NCI-H1092 treated with DMSO at 0.1 percent for 48 hours (cell line): ENCODE measurements around the gene ZBTB7C.

Source experiments
- DNase-seq: peaks from one replicate; lab custom pipeline; 2025; lab: John Stamatoyannopoulos, UW

The ZBTB7C gene

GRCh38 chr18:48418539-48419276, 9.5 kb upstream of the ZBTB7C start:
- DNase-seq, result no peak

GRCh38 chr18:48417985-48418384, 8.8 kb upstream of the ZBTB7C start:
- DNase-seq, result no peak

- no peak for DNase-seq
These were observed 4.2 kb upstream of the ZBTB7C start for GRCh38 chr18:48413342-48413741.

GRCh38 chr18:48412339-48412929, 3.3 kb upstream of the ZBTB7C start:
- DNase-seq, result peak; percentile 69

- peak; percentile 88 for DNase-seq
These were observed 1.1 kb upstream of the ZBTB7C start for GRCh38 chr18:48410095-48410920.

- DNase-seq, result peak; percentile 66
These were observed 460 bp upstream of the ZBTB7C start for GRCh38 chr18:48409591-48410094.

GRCh38 chr18:48408111-48408726, 964 bp downstream of the ZBTB7C start:
- DNase-seq, result peak; percentile 55

- DNase-seq, result no peak
These were observed 1.8 kb downstream of the ZBTB7C start for GRCh38 chr18:48407358-48407757.

- DNase-seq, result no peak
These were observed 3.2 kb downstream of the ZBTB7C start for GRCh38 chr18:48405978-48406377.

- DNase-seq, result no peak
These were observed 4.3 kb downstream of the ZBTB7C start for GRCh38 chr18:48404716-48405507.

- no peak for DNase-seq
These were observed 6.2 kb downstream of the ZBTB7C start for GRCh38 chr18:48402953-48403352.

- DNase-seq, result no peak
These were observed 9.7 kb downstream of the ZBTB7C start for GRCh38 chr18:48399303-48400075.

- no peak for DNase-seq
These were observed 11.1 kb downstream of the ZBTB7C start for GRCh38 chr18:48398074-48398473.

GRCh38 chr18:48397021-48397420, 12.2 kb downstream of the ZBTB7C start:
- DNase-seq, result no peak

- DNase-seq, result no peak
These were observed 12.6 kb downstream of the ZBTB7C start for GRCh38 chr18:48396561-48396960.

- DNase-seq, result no peak
These were observed 13.5 kb downstream of the ZBTB7C start for GRCh38 chr18:48395646-48396045.

GRCh38 chr18:48394176-48394575, 15.0 kb downstream of the ZBTB7C start:
- DNase-seq, result no peak

- DNase-seq, result no peak
These were observed 15.4 kb downstream of the ZBTB7C start for GRCh38 chr18:48393776-48394175.

GRCh38 chr18:48393170-48393569, 16.0 kb downstream of the ZBTB7C start:
- DNase-seq, result no peak

GRCh38 chr18:48392268-48392667, 16.9 kb downstream of the ZBTB7C start:
- DNase-seq, result no peak

GRCh38 chr18:48391868-48392267, 17.3 kb downstream of the ZBTB7C start:
- peak; percentile 70 for DNase-seq
